DMS79 (cell line): ENCODE data around the gene EPN2.

Source experiments
- DNase-seq: peaks from one replicate; lab custom pipeline; 2025; lab: John Stamatoyannopoulos, UW

Gene EPN2

GRCh38 chr17:19365833-19366636 is 128.9 kb downstream of the EPN2 start:
- DNase-seq, result no peak

- DNase-seq, result no peak
Observed at GRCh38 chr17:19366637-19366972, 129.4 kb downstream of the EPN2 start.

GRCh38 chr17:19368229-19368628 is 131.1 kb downstream of the EPN2 start:
- DNase-seq, result no peak

GRCh38 chr17:19369107-19369778 is 132.1 kb downstream of the EPN2 start:
- DNase-seq, result no peak

- no peak for DNase-seq
Observed at GRCh38 chr17:19369846-19370492, 132.8 kb downstream of the EPN2 start.

GRCh38 chr17:19370493-19370960 is 133.4 kb downstream of the EPN2 start:
- DNase-seq, result no peak

- no peak for DNase-seq
Observed at GRCh38 chr17:19371259-19372010, 134.3 kb downstream of the EPN2 start.

GRCh38 chr17:19372011-19372370 is 134.8 kb downstream of the EPN2 start:
- no peak for DNase-seq

GRCh38 chr17:19372439-19372838 is 135.3 kb downstream of the EPN2 start:
- no peak for DNase-seq

GRCh38 chr17:19372866-19373504 is 135.8 kb downstream of the EPN2 start:
- no peak for DNase-seq

- no peak for DNase-seq
Observed at GRCh38 chr17:19374136-19374535, 137.0 kb downstream of the EPN2 start.

- DNase-seq, result no peak
Observed at GRCh38 chr17:19375732-19376131, 138.6 kb downstream of the EPN2 start.

- peak; percentile 22 for DNase-seq
Observed at GRCh38 chr17:19376811-19377210, 139.6 kb downstream of the EPN2 start.

- DNase-seq, result peak; percentile 83
Observed at GRCh38 chr17:19377602-19378415, 140.6 kb downstream of the EPN2 start.

- no peak for DNase-seq
Observed at GRCh38 chr17:19378416-19379360, 141.5 kb downstream of the EPN2 start, which contains the start of gene MAPK7. MAPK7 (plus strand) TSS chr17:19378498; CDS start chr17:19378901, 403 bp downstream.

GRCh38 chr17:19379361-19380065 is 142.3 kb downstream of the EPN2 start:
- DNase-seq, result no peak

GRCh38 chr17:19380481-19381301 is 143.5 kb downstream of the EPN2 start:
- no peak for DNase-seq

- DNase-seq, result no peak
Observed at GRCh38 chr17:19381361-19381740, 144.2 kb downstream of the EPN2 start.
